SK-N-MC (cell line): ENCODE data around the gene AOX1.

Source experiments
- DNase-seq: peaks from one replicate; pipeline ENCODE4 v3.0.0-alpha.2; 2011; ENCODE audit warnings: low read depth, low spot score
- H3K27ac ChIP-seq: fragments of 200-600 bp; sonication (generic); 2 replicates; pipeline ENCODE4 v1.5.1; 2016; ENCODE audit warnings: mixed run types
- H3K36me3 ChIP-seq: fragments of 200-600 bp; sonication (generic); 2 replicates; pipeline ENCODE4 v1.6.1; 2017; ENCODE audit warnings: antibody characterized with exemption, low read length, mixed read lengths; ENCODE audit not compliant: insufficient read depth
- H3K4me3 ChIP-seq: fragments of 200-600 bp; sonication (generic); 2 replicates; pipeline ENCODE4 v1.5.1; 2016
- H3K9ac ChIP-seq: fragments of 200-600 bp; sonication (generic); 2 replicates; pipeline ENCODE4 v1.8.0; 2017; ENCODE audit warnings: mixed run types, mixed read lengths; ENCODE audit not compliant: insufficient read length
- H3K9me3 ChIP-seq: fragments of 200-600 bp; sonication (generic); 2 replicates; pipeline ENCODE4 v1.6.1; 2017; ENCODE audit warnings: low read depth, mild to moderate bottlenecking, antibody characterized with exemption, low read length, moderate library complexity, mixed read lengths
- EZH2 ChIP-seq: fragments of 200-600 bp; sonication (generic); IDR thresholded peaks from one replicate; pipeline ENCODE4 v1.6.1; 2017; ENCODE audit warnings: antibody characterized with exemption
- FOXP2 ChIP-seq: optimal IDR thresholded peaks from 2 replicates; pipeline ENCODE3; 2011; ENCODE audit warnings: mild to moderate bottlenecking, moderate library complexity; ENCODE audit not compliant: insufficient read depth; ENCODE audit errors: extremely low read length, control extremely low read depth
- POLR2AphosphoS5 ChIP-seq: IDR thresholded peaks from 2 replicates; pipeline ENCODE4 v1.6.1; 2012; ENCODE audit warnings: mild to moderate bottlenecking, low read depth, low read length, borderline replicate concordance

Gene AOX1

GRCh38 chr2:200689115-200689514 is 103.3 kb downstream of the AOX1 start:
- TF ChIP-seq EZH2, result no peak
- no peak for TF ChIP-seq FOXP2
- TF ChIP-seq POLR2AphosphoS5, result no peak
- H3K27ac ChIP-seq, result no peak overlapping the region

GRCh38 chr2:200693836-200694470 is 108.1 kb downstream of the AOX1 start:
- Histone ChIP-seq H3K9me3 (no peaks in the 10 kb centered on the region), H3K4me3 (no peak overlapping the region), H3K36me3 (no peaks in the 10 kb centered on the region), H3K9ac (no peak overlapping the region), H3K27ac (no peak overlapping the region)
- TF ChIP-seq POLR2AphosphoS5, result no peak
- TF ChIP-seq EZH2, result no peak
- no peak for TF ChIP-seq FOXP2
- DNase-seq, result no peak

More at GRCh38 chr2:200689115-200689514, 103.3 kb downstream of the AOX1 start:
- no peak for DNase-seq
- Histone ChIP-seq H3K36me3 (no peaks in the 10 kb centered on the region), H3K4me3 (no peak overlapping the region), H3K9me3 (no peaks in the 10 kb centered on the region), H3K9ac (no peak overlapping the region)

GRCh38 chr2:200695191-200695590 is 109.4 kb downstream of the AOX1 start:
- no peaks in the 10 kb centered on the region for H3K9me3 ChIP-seq
- DNase-seq, result no peak
- no peak overlapping the region for H3K9ac ChIP-seq
- TF ChIP-seq POLR2AphosphoS5 (no peak), FOXP2 (no peak), EZH2 (no peak)
- H3K4me3 ChIP-seq, result no peak overlapping the region
- H3K36me3 ChIP-seq, result no peaks in the 10 kb centered on the region
- H3K27ac ChIP-seq, result no peak overlapping the region

GRCh38 chr2:200695601-200696000 is 109.8 kb downstream of the AOX1 start:
- Histone ChIP-seq H3K4me3 (no peak overlapping the region), H3K9me3 (no peaks in the 10 kb centered on the region), H3K36me3 (no peaks in the 10 kb centered on the region), H3K9ac (no peak overlapping the region), H3K27ac (no peak overlapping the region)
- no peak for DNase-seq
- no peak for TF ChIP-seq FOXP2
- no peak for TF ChIP-seq POLR2AphosphoS5
- no peak for TF ChIP-seq EZH2

GRCh38 chr2:200698217-200698616 is 112.4 kb downstream of the AOX1 start:
- Histone ChIP-seq H3K4me3 (no peak overlapping the region), H3K9ac (no peak overlapping the region), H3K36me3 (no peaks in the 10 kb centered on the region), H3K9me3 (no peaks in the 10 kb centered on the region), H3K27ac (no peak overlapping the region)
- TF ChIP-seq POLR2AphosphoS5 (no peak), EZH2 (no peak), FOXP2 (no peak)
- no peak for DNase-seq

GRCh38 chr2:200699310-200699709 is 113.5 kb downstream of the AOX1 start:
- no peak overlapping the region for H3K9ac ChIP-seq
- no peak overlapping the region for H3K27ac ChIP-seq
- no peaks in the 10 kb centered on the region for H3K36me3 ChIP-seq
- no peak for TF ChIP-seq POLR2AphosphoS5
- TF ChIP-seq EZH2, result no peak
- TF ChIP-seq FOXP2, result no peak
- no peak overlapping the region for H3K4me3 ChIP-seq
- DNase-seq, result no peak
- no peaks in the 10 kb centered on the region for H3K9me3 ChIP-seq

GRCh38 chr2:200700856-200701255 is 115.0 kb downstream of the AOX1 start:
- Histone ChIP-seq H3K4me3 (peak overlapping the region; percentile 18; the same call in 1 of the 2 replicates), H3K9ac (no peak overlapping the region), H3K36me3 (no peaks in the 10 kb centered on the region), H3K27ac (peak overlapping the region; percentile 77), H3K9me3 (no peaks in the 10 kb centered on the region)
- TF ChIP-seq POLR2AphosphoS5 (no peak), EZH2 (no peak), FOXP2 (no peak)
- DNase-seq, result no peak

- TF ChIP-seq EZH2 (no peak), POLR2AphosphoS5 (no peak), FOXP2 (no peak)
- Histone ChIP-seq H3K36me3 (no peaks in the 10 kb centered on the region), H3K27ac (peak overlapping the region; percentile 77), H3K9me3 (no peaks in the 10 kb centered on the region), H3K9ac (peak overlapping the region; percentile 66), H3K4me3 (peak overlapping the region; percentile 31)
- no peak for DNase-seq
Observed at GRCh38 chr2:200702044-200702443, 116.2 kb downstream of the AOX1 start.

- Histone ChIP-seq H3K36me3 (no peaks in the 10 kb centered on the region), H3K4me3 (peak overlapping the region; percentile 31; the same call in 1 of the 2 replicates), H3K27ac (peak overlapping the region; percentile 77), H3K9ac (peak overlapping the region; percentile 66), H3K9me3 (no peaks in the 10 kb centered on the region)
- TF ChIP-seq FOXP2 (no peak), POLR2AphosphoS5 (no peak), EZH2 (no peak)
- no peak for DNase-seq
Observed at GRCh38 chr2:200702646-200703118, 116.9 kb downstream of the AOX1 start.
